ENCODE results near the gene C17orf113.

GRCh38 chr17:42010898-42011516 is 39.4 kb downstream of the C17orf113 start:
- TF ChIP-seq, protein P1, sequence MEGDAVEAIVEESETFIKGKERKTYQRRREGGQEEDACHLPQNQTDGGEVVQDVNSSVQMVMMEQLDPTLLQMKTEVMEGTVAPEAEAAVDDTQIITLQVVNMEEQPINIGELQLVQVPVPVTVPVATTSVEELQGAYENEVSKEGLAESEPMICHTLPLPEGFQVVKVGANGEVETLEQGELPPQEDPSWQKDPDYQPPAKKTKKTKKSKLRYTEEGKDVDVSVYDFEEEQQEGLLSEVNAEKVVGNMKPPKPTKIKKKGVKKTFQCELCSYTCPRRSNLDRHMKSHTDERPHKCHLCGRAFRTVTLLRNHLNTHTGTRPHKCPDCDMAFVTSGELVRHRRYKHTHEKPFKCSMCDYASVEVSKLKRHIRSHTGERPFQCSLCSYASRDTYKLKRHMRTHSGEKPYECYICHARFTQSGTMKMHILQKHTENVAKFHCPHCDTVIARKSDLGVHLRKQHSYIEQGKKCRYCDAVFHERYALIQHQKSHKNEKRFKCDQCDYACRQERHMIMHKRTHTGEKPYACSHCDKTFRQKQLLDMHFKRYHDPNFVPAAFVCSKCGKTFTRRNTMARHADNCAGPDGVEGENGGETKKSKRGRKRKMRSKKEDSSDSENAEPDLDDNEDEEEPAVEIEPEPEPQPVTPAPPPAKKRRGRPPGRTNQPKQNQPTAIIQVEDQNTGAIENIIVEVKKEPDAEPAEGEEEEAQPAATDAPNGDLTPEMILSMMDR (IDR thresholded peaks at IDR 0.05): no peak
- TF ChIP-seq EP300 (IDR thresholded peaks at IDR 0.05) (no peak), POLR2A (IDR thresholded peaks at IDR 0.05) (no peak)

Measured in suprapubic skin (tissue), 3 donors.